ENCODE data around the gene ARHGEF1.
A peak's percentile ranks its signal among the peaks of the same experiment; 100 is the strongest.

The ARHGEF1 gene

GRCh38 chr19:41932720-41933332 is 49.8 kb downstream of the ARHGEF1 start:
- Mint-ChIP-seq H3K4me3 (no peak overlapping the region), H3K27me3 (ENCODE audit: low read depth) (peaks cover 94% of the 10 kb centered on the region), H3K9me3 (no peaks in the 10 kb centered on the region), H3K27ac (no peak overlapping the region), H3K4me1 (peaks cover 31% of the 10 kb centered on the region), H3K36me3 (ENCODE audit: low read depth) (no peaks in the 10 kb centered on the region)
- TF ChIP-seq CTCF (IDR thresholded peaks at IDR 0.05; ENCODE audit: unreplicated experiment in 3 of 3): no peak

- H3K9me3 Mint-ChIP-seq: no peaks in the 10 kb centered on the region
- no peak overlapping the region for H3K4me3 Mint-ChIP-seq
- peaks cover 90% of the 10 kb centered on the region for H3K27me3 Mint-ChIP-seq (ENCODE audit: low read depth)
- H3K4me1 Mint-ChIP-seq: peaks cover 29% of the 10 kb centered on the region
- H3K27ac Mint-ChIP-seq: no peak overlapping the region
- H3K36me3 Mint-ChIP-seq (ENCODE audit: low read depth): no peaks in the 10 kb centered on the region
- no peak for TF ChIP-seq CTCF (IDR thresholded peaks at IDR 0.05; ENCODE audit: unreplicated experiment in 3 of 3)
Observed at GRCh38 chr19:41933693-41934426, 50.9 kb downstream of the ARHGEF1 start.

GRCh38 chr19:41934849-41935374 is 51.9 kb downstream of the ARHGEF1 start:
- no peaks in the 10 kb centered on the region for H3K36me3 Mint-ChIP-seq (ENCODE audit: low read depth)
- H3K9me3 Mint-ChIP-seq: no peaks in the 10 kb centered on the region
- no peak overlapping the region for H3K27ac Mint-ChIP-seq
- peak; percentile 73 to 84 (median 82) for TF ChIP-seq CTCF (IDR thresholded peaks at IDR 0.05; ENCODE audit: unreplicated experiment in 3 of 3)
- H3K27me3 Mint-ChIP-seq (ENCODE audit: low read depth): peaks cover 84% of the 10 kb centered on the region
- H3K4me1 Mint-ChIP-seq: peaks cover 24% of the 10 kb centered on the region
- H3K4me3 Mint-ChIP-seq: peak overlapping the region in 2 of 3 experiments; percentile 9 to 16

GRCh38 chr19:41935760-41936415 is 52.9 kb downstream of the ARHGEF1 start:
- peaks cover 20% of the 10 kb centered on the region for H3K4me1 Mint-ChIP-seq
- TF ChIP-seq CTCF (IDR thresholded peaks at IDR 0.05; ENCODE audit: unreplicated experiment in 3 of 3): no peak
- peaks cover 78% of the 10 kb centered on the region for H3K27me3 Mint-ChIP-seq (ENCODE audit: low read depth)
- no peaks in the 10 kb centered on the region for H3K9me3 Mint-ChIP-seq
- H3K4me3 Mint-ChIP-seq: no peak overlapping the region
- H3K27ac Mint-ChIP-seq: no peak overlapping the region
- no peaks in the 10 kb centered on the region for H3K36me3 Mint-ChIP-seq (ENCODE audit: low read depth)

GRCh38 chr19:41936416-41936850 is 53.4 kb downstream of the ARHGEF1 start:
- Mint-ChIP-seq H3K4me1 (peaks cover 20% of the 10 kb centered on the region), H3K36me3 (ENCODE audit: low read depth) (no peaks in the 10 kb centered on the region), H3K27me3 (ENCODE audit: low read depth) (peaks cover 76% of the 10 kb centered on the region), H3K27ac (no peak overlapping the region), H3K9me3 (no peaks in the 10 kb centered on the region), H3K4me3 (peak overlapping the region in 2 of 3 experiments; percentile 49 to 50)
- no peak for TF ChIP-seq CTCF (IDR thresholded peaks at IDR 0.05; ENCODE audit: unreplicated experiment in 3 of 3)

Measured in nephron (organoid).